ENCODE data around the gene SMIM44. TPM values are rescaled to one million over a fixed set of nuclear protein-coding genes. Genes with fewer than 3 reads are reported as not detected.
A peak's percentile ranks its signal among the peaks of the same experiment; 100 is the strongest.

The SMIM44 gene
- total RNA-seq, 1 experiment from 2014 or later: not detected

DNA sequence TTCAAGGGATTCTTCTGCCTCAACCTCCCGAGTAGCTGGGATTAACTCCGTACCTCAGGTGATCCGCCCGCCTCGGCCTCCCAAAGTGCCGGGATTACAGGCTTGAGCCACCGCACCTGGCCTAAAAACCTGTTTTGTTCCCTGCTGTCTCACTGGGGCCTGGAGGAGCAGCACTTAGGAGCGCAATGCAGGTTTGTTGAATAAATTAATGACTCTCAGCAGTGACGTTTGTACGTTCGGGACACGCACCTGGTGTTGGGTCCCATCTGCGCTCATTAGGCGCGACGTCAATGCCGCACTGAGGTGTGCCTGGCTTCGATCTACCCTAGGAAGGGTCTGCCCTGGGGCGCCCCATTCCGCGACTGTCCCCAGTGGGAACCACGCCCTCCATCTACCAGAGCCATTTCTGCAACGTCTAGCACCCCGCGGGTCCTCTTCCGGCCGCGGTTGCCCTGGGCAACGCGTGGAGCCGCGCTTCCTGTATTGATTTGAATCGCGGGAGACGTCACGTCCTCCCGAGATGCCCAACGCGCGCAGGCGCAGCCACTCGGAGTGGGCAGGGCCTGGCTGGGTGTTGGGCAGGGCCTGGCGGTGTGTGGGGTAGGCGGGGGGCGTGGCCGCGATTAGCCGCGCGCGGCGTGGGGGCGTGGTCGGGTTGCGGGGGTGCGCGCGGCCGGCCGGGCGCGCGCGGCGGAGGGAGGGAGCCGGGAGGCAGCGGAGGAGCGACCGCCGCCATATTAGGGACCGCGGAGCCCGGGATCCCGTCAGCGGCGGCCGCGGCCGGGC lies 22.6 kb upstream of the SMIM44 start, which contains the start of gene FZR1:
FZR1 (plus strand) TSS at position 714 of the 786 bp plus-strand sequence. CDS start 16,679 bp downstream, outside the sequence.
- intact Hi-C loops (cut with micrococcal nuclease; ENCODE audit: unreplicated experiment) (no loop called here), in situ Hi-C loops (cut with HindIII; ENCODE audit: low pct_unique_long_range_greater_than_20kb, low sequenced_read_pairs) (no loop called here)
- DNase-seq (ENCODE audit: low read depth, low spot score): peak; percentile 75
- Histone ChIP-seq H3K4me1 (ENCODE audit: control insufficient read depth, insufficient read depth, low read length) (no peaks in the 10 kb centered on the region; the same call in 1 of the 2 replicates), H3K36me3 (ENCODE audit: control insufficient read depth, insufficient read depth, low read length) (peaks cover 3% of the 10 kb centered on the region), H3K9me3 (ENCODE audit: control insufficient read depth, insufficient read depth, low read depth, low read length) (no peaks in the 10 kb centered on the region), H3K4me3 (ENCODE audit: low read depth in 2 of 2, low read length in 2 of 2) (peak within 1 kb of the TSS; percentile 73), H3K27me3 (ENCODE audit: control insufficient read depth, insufficient read depth, low read length) (no peaks in the 10 kb centered on the region), H3K27ac (ENCODE audit: low read length) (peak within 1 kb of the TSS; percentile 94)
- POLR2A ChIA-PET: no interaction called here
- TF ChIP-seq SIN3A (IDR thresholded peaks at IDR 0.05; ENCODE audit: borderline replicate concordance, insufficient read depth, low read depth, low read length): no peak
- TF ChIP-seq, protein P1, sequence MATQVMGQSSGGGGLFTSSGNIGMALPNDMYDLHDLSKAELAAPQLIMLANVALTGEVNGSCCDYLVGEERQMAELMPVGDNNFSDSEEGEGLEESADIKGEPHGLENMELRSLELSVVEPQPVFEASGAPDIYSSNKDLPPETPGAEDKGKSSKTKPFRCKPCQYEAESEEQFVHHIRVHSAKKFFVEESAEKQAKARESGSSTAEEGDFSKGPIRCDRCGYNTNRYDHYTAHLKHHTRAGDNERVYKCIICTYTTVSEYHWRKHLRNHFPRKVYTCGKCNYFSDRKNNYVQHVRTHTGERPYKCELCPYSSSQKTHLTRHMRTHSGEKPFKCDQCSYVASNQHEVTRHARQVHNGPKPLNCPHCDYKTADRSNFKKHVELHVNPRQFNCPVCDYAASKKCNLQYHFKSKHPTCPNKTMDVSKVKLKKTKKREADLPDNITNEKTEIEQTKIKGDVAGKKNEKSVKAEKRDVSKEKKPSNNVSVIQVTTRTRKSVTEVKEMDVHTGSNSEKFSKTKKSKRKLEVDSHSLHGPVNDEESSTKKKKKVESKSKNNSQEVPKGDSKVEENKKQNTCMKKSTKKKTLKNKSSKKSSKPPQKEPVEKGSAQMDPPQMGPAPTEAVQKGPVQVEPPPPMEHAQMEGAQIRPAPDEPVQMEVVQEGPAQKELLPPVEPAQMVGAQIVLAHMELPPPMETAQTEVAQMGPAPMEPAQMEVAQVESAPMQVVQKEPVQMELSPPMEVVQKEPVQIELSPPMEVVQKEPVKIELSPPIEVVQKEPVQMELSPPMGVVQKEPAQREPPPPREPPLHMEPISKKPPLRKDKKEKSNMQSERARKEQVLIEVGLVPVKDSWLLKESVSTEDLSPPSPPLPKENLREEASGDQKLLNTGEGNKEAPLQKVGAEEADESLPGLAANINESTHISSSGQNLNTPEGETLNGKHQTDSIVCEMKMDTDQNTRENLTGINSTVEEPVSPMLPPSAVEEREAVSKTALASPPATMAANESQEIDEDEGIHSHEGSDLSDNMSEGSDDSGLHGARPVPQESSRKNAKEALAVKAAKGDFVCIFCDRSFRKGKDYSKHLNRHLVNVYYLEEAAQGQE (IDR thresholded peaks at IDR 0.05; ENCODE audit: insufficient read depth in 1 of 2, low read depth in 2 of 2, low read length in 1 of 2): no peak
- TF ChIP-seq TCF7L2 (IDR thresholded peaks at IDR 0.05; ENCODE audit: low read depth, low read length): no peak
- peak; percentile 38; the same call in 1 of the 2 replicates for TF ChIP-seq POLR2AphosphoS5 (IDR thresholded peaks at IDR 0.05; ENCODE audit: low read depth, low read length)
- CTCF ChIA-PET: no interaction called here
- no TSS peak for BruUV-seq (replicated peaks)
- ATAC-seq: peak; percentile 98

DNA sequence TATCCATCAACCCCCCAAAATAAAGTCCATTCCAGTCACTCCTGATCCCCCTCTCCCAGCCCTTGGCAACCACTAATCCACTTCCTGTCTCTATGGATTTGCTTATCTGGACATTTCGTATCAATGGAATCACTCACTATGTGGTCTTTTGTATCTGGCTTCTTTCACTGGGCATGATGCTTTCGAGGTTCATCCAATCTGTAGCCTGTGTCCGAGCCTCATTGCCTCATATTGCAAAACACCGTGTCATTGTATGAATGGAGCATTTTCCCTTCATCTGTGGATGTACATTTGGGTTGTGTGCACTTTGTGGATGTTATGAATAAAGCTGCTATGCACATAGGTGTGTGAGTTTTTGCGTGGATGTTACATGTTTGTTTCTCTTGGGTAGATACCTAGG lies 21.5 kb upstream of the SMIM44 start:
- in situ Hi-C loops (cut with HindIII; ENCODE audit: low pct_unique_long_range_greater_than_20kb, low sequenced_read_pairs): no loop called here
- CTCF ChIA-PET: no interaction called here
- H3K4me1 ChIP-seq (ENCODE audit: control insufficient read depth, insufficient read depth, low read length): no peaks in the 10 kb centered on the region; the same call in 1 of the 2 replicates
- no peaks in the 10 kb centered on the region for H3K27me3 ChIP-seq (ENCODE audit: control insufficient read depth, insufficient read depth, low read length)
- POLR2A ChIA-PET: interaction anchor here (0.7 kb wide), 1 partner anchor 197 kb away, joined by 3 read pairs; no protein-coding TSS in a partner anchor
- TF ChIP-seq TCF7L2 (IDR thresholded peaks at IDR 0.05; ENCODE audit: low read depth, low read length): no peak
- no peak for TF ChIP-seq CTCF (IDR thresholded peaks at IDR 0.05)
- no peak for TF ChIP-seq SIN3A (IDR thresholded peaks at IDR 0.05; ENCODE audit: borderline replicate concordance, insufficient read depth, low read depth, low read length)
- no peak for TF ChIP-seq POLR2AphosphoS5 (IDR thresholded peaks at IDR 0.05; ENCODE audit: low read depth, low read length)
- TF ChIP-seq, protein P1 (IDR thresholded peaks at IDR 0.05; ENCODE audit: insufficient read depth in 1 of 2, low read depth in 2 of 2, low read length in 1 of 2): no peak
- BruUV-seq (replicated peaks): no TSS peak
- H3K4me3 ChIP-seq (ENCODE audit: low read depth in 2 of 2, low read length in 2 of 2): no peak overlapping the region; a peak in 1 of 4 replicates
- intact Hi-C loops (cut with micrococcal nuclease; ENCODE audit: unreplicated experiment): no loop called here
- ATAC-seq (no peak), DNase-seq (ENCODE audit: low read depth, low spot score) (no peak)
- no peaks in the 10 kb centered on the region for H3K9me3 ChIP-seq (ENCODE audit: control insufficient read depth, insufficient read depth, low read depth, low read length)
- peaks cover 3% of the 10 kb centered on the region for H3K36me3 ChIP-seq (ENCODE audit: control insufficient read depth, insufficient read depth, low read length)
- peak overlapping the region; percentile 94 for H3K27ac ChIP-seq (ENCODE audit: low read length)

Measured in Panc1 (cell line).